Heart left ventricle (tissue), 13 donors: ENCODE data around the gene FCGR3B.
"Not testable (repeated sequence)": the region's sequence is repeated elsewhere in the genome, so short reads cannot be mapped to it uniquely, and the experiment has no call there.

Experiments used
- POLR2A ChIP-seq, 2 donors: fragments of 450-650 bp; IDR thresholded peaks; one replicate each; pipeline ENCODE4 v1.6.1; 2017; ENCODE audit warnings: antibody characterized with exemption in 2 of 2, mild to moderate bottlenecking in 2 of 2, moderate library complexity in 2 of 2
- TF ChIP-seq, protein P1 (sequence below), 12 donors: fragments of 200-600 bp; sonication (generic) in 4 of 12; IDR thresholded peaks; one replicate each; pipeline versions ENCODE4 v1.5.0 to v1.8.0; 2018 to 2022; ENCODE audit warnings: antibody characterized with exemption in 12 of 12, mild to moderate bottlenecking in 5 of 12
- donor health status: ischemic (EF 13 %, LVEDD 7.1; RV severe dilation, severe dysfunction).
- donor health status: DM: no; HTN: yes; CAD: no.
- donor health status: DM: no; HTN: no; CAD: no.
- donor health status: ischemic (EF 25% LVEDD 6.9; RV normal size, moderate dysfunction).
- donor health status: ischemic (EF 25% LVEDD 5.7; RV mildly dilated, moderate dysfunction).
- donor health status: ischemic (EF 35%, LVEDD 5.7; RV mildly dilated, moderate dysfunction).
- donor health status: nonischemic (EF 11% LVEDD 7.7; RV severe dilation, severe dysfunction).
- donor health status: DM: yes; HTN: yes; CAD: no.
- donor health status: PGD.
- donor health status: ischemic (EF 29% LVEDD 5.4; RV normal size, mild dysfunction).
- donor health status: nonischemic (EF 23%, LVEDD 6.1; RV moderate dilation, normal function).

DNA sequence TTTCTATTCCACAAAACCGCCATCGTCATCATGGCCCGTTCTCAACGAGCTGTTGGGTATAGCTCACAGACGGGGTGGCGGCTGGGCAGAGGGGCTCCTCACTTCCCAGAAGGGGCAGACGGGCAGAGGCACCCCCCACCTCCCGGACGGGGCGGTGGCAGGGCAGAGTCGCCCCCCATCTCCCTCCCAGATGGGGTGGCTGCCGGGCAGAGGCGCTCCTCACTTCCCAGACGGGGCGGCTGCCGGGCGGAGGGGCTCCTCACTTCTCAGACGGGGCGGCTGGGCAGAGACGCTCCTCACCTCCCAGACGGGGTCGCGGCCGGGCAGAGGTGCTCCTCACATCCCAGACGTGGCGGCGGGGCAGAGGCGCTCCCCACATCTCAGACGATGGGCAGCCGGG lies 14.6 kb downstream of the FCGR3B start:
- TF ChIP-seq, protein P1, sequence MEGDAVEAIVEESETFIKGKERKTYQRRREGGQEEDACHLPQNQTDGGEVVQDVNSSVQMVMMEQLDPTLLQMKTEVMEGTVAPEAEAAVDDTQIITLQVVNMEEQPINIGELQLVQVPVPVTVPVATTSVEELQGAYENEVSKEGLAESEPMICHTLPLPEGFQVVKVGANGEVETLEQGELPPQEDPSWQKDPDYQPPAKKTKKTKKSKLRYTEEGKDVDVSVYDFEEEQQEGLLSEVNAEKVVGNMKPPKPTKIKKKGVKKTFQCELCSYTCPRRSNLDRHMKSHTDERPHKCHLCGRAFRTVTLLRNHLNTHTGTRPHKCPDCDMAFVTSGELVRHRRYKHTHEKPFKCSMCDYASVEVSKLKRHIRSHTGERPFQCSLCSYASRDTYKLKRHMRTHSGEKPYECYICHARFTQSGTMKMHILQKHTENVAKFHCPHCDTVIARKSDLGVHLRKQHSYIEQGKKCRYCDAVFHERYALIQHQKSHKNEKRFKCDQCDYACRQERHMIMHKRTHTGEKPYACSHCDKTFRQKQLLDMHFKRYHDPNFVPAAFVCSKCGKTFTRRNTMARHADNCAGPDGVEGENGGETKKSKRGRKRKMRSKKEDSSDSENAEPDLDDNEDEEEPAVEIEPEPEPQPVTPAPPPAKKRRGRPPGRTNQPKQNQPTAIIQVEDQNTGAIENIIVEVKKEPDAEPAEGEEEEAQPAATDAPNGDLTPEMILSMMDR (IDR thresholded peaks at IDR 0.05): not testable (repeated sequence)
- not testable (repeated sequence) for TF ChIP-seq POLR2A (IDR thresholded peaks at IDR 0.05)
